HG02943 (cell line): Measurements from ENCODE around the gene KEL.
"Not testable (repeated sequence)": the region's sequence is repeated elsewhere in the genome, so short reads cannot be mapped to it uniquely, and the experiment has no call there.

Experiments used
- ATAC-seq: cut with Tn5 transposase; IDR thresholded peaks from one replicate; pipeline ENCODE4 v1.9.1; 2021; ENCODE audit warnings: mild to moderate bottlenecking, low read depth, moderate library complexity; ENCODE audit not compliant: unreplicated experiment

Gene KEL, protein sequence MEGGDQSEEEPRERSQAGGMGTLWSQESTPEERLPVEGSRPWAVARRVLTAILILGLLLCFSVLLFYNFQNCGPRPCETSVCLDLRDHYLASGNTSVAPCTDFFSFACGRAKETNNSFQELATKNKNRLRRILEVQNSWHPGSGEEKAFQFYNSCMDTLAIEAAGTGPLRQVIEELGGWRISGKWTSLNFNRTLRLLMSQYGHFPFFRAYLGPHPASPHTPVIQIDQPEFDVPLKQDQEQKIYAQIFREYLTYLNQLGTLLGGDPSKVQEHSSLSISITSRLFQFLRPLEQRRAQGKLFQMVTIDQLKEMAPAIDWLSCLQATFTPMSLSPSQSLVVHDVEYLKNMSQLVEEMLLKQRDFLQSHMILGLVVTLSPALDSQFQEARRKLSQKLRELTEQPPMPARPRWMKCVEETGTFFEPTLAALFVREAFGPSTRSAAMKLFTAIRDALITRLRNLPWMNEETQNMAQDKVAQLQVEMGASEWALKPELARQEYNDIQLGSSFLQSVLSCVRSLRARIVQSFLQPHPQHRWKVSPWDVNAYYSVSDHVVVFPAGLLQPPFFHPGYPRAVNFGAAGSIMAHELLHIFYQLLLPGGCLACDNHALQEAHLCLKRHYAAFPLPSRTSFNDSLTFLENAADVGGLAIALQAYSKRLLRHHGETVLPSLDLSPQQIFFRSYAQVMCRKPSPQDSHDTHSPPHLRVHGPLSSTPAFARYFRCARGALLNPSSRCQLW

DNA sequence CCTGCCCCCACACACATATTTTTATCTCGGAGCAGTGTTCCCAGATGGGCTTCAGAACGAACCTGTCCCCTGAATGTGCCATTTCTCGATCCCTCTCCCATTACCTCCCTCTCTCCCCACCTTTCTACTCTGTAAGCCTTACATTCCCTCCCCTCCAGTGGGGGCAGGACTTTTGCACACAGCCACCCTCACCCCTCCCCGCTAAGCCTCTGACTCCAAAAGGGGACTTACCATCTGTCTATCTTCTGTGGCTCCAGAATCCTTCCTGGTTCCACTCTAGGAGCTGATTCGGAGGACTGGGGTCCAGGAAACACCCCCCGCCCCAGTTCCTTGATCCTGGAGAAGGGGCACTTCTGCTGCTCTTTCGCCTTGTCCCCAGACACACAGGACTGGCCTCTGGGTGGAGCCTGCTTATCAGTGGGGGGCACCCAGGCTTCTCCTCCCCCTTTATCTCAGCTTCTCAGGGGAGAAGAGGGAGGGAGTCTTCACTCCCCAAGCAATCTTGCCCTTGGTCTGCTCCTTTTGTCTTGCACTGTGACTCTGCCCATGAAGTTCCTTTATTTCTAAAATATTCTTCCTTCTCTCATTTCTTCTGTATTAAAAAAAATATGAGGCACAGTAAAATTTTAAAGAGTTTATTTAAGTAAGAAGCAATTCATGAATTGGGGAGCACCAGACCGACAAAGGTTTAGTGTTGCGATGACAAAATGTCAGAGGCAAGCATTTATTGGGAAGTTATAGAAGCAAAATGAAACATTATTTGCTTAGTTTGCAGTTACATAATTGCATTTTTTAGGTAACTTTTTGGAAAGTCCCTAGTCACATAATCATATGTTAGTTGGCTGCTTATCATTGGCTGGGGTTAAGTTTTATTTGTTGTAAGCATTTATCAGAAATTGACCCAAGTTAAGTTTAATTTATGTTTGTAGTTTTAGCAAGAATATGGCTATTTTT, at the start of gene KEL:
KEL (minus strand) TSS at position 391 of the 954 bp plus-strand sequence; CDS start at position 234, 157 bp downstream.
- no peak for ATAC-seq

DNA sequence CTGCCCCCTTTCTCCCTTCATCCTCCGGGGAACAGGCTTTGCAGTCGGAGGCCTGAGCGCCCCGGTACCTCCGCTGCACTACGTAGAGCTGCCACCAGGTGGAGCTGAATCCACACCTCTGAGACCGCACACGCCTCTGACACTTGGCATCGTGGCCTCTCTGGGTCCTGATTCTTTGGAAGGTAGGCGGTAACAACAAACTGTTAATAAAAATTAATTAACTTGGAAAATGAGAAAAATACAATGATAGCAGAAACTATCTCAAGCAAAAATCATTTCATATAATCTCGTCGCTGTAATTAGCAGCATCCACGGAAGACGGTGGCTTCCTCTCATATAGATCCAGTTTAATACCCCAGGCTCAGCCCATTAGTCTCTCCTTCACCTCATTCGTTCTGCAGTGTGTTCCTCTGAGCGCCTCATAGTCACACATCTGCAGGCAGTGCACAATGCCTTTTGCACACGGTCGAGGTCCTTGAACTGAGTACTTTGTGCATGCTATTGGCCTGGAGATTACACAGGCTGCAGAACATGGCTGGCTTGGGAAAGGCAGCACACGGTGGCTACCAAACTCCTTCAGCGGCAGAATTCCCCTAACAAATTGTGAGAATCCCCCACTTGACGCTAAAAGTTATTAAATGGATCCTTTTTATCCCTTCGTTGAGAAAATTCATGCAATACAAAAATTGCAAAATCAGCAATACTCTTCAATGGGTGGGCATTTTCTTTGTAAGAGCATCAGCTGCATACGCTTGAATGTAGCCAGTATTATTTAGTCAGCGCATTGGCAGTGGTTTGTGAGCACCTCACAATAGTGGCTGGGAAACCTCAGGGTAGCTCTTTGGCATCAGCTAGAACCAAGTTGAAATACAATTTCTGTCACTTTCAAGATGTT, 46.1 kb upstream of the KEL start:
- ATAC-seq, result peak; percentile 89

DNA sequence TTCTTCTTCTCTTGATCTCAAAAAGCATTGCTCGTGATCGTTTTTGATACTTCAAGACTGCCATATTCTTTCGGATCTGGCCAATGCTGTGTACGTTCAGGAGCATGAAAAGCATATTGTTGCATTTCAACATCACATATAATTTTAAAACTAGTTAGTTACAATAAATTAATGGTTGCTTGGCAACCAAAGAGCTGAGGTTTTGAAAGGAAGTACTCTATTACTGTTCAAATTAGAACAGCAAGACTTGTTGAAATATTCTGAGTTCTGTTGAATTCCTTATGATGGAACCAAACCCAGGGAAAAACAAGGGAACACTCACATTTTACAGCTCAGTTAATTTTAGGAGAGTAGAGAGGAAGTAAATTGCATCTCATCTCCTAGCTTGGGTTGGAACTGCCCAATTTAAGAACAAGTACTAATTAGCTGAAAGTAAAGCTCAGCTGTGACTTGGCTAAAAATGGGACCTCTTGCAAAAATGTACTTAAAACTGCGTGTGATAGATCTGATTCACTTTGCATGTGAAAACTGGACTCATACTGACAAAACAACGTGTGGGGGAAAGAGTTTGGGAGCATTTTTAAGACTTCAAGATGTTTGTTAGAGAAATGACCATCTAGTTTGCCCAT, 43.6 kb upstream of the KEL start:
- no peak for ATAC-seq

DNA sequence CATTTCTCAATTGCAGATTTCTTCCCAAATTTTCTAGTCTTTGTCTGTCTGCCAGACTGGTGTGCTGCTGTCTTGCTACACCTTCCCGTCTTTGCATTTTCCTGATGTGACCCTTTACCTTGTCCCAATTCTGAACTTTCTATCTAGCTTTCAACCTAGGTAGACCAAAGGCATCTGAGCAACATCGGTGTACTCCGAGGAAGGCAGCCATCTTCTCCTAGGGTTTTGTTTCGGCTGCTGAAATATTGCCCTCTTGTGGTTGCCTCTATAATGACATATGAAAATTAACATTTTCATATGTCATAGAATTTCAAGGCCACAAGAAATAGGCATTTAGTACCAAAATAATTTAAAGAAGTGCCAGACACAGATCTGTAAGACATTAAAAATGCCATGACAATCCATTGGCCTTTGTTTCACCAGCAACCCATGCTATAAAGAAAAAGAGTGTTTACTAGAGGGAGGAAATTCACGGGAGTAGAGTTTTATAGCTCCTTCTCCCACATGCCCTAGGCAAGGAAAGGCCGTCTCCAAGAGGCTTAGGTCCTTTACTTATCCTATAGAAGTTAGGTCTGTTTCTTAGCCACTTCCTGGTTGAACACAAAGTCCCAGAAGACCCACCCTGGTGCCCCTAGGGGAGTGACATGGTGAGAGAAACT, 41.4 kb upstream of the KEL start:
- ATAC-seq, result no peak

DNA sequence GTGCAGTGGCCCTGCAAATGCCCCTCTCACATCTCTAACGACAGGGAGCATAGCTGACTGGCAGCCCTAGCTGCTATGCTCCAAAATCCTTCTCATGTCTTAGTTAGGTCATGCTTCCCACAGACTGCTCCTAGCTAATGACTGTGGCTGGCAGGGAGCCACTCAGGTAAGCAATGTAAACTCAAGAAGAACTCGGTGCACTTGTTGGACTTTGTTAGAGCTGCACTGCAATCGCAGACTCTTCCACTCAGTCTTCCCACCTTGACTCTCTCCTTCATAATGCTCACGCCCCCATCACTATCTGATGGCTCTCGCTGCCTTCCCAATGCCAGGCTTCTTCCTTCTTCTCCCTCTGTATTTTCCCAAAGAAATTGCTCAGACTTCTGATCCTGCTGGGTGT, 40.7 kb upstream of the KEL start:
- ATAC-seq, result no peak

DNA sequence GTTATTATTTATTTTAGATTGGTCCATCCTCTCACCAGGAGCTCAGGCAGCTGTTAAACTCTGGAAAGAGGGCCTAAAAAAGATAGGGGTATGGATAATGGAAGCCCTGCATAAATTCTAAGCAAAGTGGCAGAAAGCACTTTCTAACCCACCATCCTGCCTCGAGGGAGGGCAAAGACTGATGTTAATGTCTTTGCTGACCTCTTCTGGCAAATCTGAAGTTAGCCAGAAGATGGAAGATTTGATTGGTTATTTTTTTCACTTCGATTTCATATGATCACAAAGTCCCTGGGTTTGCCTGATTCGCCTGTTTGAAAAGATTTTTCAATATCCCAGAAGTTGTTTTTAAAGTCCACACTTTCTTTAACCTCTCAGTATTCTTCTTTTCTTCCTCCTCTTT, 39.9 kb upstream of the KEL start:
- ATAC-seq, result no peak

DNA sequence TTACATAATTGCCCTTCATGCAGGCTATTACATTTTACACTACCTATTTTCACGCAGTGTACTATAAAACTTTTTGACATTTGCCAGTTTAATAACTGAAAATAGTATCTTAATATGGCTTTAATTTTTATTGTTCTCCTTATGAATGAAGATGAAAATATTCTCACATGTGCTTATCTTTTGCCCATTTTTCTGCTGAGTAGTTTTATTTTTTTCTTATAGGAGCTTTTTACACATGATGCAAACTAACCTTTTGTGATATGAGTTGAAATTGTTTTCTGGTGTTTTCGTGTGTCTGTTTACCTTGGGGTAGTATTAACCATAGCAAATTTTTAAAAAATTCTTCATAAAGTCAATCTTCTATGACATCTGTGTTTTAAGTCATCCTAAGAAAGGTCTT, 38.5 kb upstream of the KEL start:
- no peak for ATAC-seq

DNA sequence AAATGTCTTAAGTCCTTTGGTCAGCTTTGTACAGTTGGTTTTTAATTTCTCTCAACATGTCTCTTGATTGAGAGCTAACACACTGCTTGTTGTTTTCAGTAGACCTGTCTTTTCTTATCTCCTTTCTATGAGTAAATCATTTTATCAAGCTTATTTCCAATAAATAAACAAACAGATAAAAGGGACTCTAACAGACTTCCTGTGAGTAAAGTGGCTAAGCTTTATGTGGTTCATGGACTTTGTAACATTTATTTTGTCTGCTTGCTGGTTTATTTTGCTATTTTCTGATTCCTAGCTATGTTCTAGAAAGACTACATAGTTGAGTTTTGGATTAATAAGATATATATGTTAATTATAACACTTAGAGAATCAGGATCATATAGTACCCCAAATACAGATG, 37.6 kb upstream of the KEL start:
- no peak for ATAC-seq

DNA sequence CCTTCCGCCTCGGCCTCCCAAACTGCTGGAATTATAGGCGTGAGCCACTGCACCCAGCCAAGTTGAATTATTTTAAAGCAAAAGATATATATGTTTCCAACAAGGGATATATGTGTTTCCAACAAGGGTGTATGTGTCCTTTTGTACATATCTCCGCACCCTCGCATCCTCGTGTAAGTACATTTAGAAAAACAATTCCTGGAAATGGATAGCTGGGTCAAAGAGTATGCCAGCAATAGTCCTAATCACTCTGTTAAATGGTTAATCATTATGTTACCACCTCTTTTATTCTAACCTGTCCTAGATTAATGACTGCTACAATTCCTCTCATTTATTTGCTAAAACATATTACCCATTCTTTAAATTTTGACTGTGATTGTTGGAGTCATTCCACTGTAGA, 36.8 kb upstream of the KEL start:
- ATAC-seq, result no peak

DNA sequence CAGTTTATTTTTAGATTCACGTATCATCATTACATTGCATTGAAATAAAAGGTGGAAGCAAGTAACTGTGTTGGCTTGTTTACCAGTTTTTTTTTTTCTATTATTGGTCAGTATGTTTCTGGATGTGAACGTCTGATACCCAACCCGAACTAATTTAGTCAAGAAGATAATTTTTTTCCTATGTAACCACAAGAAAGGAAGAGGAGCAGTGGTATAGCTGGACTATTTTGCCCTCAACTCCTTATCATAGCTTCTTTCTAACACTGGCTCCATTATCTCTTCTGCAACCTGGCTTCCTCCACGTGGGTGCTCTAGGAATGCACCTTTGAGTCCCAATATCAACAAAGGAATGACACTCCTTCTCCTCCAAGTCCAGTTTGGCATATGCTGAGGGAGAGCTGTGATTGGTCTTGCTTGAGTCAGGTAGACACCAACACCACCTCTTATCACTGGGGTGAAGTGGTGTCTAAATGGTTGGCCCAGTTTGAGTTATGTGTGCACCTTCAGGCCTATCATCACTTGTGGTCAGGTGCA, 35.4 kb upstream of the KEL start:
- no peak for ATAC-seq

DNA sequence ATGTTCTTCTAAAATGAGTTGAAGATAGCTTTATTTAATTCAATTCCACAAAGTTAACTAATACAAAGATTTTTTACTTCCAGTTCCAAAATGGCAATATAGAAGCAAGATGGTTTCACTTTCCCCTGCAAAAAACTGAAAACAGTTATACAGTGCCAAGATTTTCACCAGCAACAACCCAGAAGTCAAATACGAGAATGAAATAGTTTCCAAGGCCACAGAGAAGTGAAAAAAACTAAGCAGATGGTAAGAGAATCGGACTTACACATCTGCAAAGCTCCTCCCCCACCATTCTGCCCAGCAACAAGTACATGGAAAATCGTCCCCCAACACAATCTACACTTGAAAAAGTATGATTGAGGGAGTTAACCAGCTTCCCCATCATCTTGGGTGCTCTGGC, 30.3 kb upstream of the KEL start:
- no peak for ATAC-seq

DNA sequence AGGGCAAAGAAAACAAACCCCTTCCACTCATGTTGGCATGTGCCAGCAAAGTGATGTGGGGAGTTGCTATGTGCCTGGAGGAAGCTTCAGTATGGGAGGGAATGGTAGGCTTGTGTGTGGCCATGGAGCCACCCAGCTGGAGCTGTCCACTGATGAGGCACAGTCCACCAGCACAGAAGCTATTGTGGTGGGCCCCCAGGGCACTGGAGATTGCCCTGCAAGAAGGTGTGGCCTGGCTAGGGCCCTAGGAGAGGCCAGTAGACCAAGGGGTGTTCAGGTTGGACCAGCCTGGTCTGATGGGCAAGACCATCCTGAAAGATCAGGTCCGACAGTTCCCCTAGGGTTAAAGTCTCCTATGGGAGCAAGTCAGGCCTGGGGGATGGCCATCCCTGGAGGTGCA, 22.1 kb upstream of the KEL start:
- no peak for ATAC-seq

DNA sequence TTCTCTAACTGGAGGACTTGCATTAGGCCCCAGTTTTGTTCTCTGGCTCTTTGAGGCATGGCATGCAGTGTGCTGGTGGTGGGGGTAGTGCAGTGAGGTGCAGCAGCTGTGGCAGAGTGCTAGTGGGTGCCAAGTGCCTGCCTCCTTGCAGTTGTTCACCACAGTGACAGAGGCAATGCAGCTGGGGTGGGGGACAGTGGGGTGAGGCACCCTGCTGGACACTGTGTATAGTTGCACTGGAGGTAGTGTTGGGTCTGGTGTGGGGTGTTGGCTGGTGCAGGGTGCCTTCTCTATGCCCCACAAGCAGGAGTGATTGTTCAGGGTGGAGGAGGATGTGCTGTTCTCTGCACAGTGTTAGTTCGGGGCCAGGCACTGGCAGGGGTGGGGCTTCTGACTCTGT, 21.7 kb upstream of the KEL start:
- ATAC-seq, result no peak

DNA sequence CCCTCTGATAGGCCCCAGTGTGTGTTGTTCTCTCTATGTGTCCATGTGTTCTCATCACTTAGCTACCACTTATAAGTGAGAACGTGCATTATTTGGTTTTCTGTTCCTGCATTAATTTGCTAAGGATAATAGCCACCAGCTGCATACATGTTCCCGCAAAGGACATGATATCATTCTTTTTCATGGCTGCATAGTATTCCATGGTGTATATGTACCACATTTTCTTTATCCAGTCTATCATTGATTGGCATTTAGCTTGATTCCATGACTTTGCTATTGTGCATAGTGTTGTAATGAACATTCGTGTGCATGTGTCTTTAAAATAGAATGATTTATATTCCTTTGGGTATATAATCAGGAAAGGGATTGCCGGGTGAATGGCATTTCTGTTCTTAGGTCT, 16.2 kb upstream of the KEL start:
- ATAC-seq, result not testable (repeated sequence)

DNA sequence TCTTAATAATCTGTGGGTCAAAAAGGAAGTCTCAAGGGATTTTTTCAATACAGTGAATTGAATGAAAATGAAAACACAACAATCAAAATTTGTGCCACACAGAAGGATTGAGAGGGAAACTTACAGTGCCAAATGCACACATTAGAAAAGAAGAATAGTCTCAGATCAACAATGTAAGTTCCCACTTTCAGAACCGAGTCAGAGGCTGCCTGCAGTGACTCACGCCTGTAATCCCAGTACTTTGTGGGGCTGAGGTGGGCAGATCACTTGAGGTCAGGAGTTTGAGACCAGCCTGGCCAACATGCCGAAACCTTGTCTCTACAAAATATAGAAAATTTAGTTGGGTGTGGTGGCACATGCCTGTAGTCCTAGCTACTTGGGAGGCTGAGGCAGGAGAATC, 12.5 kb upstream of the KEL start:
- no peak for ATAC-seq

DNA sequence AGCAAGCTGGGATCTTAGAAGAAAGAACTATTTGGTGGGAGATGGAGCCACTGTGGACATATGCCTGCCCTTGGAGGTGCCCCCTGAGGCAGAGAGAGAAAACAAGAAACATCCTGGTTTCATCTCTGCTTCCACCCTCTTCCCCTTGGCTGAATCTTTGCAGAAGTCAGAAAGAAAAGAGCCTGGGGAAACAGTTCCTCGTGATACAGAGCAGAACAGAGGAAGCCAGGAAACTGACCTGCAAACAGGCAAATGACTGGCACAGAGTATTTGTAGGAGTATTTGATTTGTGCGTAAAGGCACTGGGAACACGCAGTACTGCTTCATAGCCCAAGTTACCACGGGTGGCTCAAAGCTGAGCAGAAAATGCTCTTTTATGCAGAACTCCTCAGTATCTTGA, 7.0 kb upstream of the KEL start:
- no peak for ATAC-seq

DNA sequence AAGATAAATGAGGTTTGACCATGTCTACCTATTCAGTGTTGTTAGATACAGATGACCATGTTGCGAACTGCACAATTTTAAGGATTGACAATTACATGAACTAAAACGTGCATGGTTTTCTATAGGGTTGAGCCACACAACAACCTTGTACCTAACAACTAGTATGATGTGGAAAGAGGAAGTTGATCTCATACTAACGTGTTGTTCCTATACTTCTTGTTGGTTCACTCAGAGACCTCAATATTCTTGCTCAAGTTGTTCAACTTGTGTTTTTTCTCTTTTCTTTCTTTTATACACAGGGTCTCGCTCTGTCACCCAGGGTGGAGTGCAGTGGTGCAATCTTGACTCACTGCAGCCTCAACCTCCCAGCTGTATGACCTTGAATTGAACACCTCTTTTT, 6.1 kb upstream of the KEL start:
- ATAC-seq, result no peak

DNA sequence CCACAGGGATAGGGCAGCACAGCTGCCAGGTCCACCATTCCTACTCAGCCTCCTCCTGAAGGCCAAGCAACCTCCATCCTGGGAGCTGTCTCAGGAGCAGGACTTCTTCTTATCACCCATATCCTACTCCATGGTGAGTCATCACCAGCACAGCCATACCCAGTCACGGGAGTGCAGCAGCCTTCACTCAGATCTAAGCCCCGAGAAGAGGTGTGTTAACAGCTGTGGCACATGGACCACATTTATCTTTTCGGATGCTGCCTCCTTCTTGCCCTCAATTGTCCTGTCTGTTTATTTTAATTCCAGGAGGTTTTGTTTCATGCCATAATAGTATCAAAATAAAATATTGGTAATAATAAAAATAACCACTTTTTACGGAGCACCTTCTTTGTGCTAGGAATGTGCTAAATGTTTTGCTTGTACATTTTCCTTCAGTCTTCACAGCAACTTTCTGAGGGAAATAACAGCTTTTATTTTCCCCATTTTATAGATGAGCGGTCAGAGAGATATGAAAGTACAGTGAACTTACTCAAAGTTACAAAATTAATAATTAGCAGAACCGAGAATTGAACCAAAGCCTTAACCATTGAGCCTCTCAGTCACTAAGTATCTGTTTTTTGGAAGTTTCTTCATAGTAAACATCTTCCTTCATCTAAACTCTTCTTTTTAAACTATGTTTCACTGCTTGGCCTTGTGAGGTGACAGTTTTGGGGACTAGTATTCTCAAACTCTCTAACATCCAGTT, 2.5 kb upstream of the KEL start:
- peak; percentile 61 for ATAC-seq
